ENCODE measurements around the gene CYB5B. TPM values are rescaled to one million over a fixed set of nuclear protein-coding genes. Genes with fewer than 3 reads are reported as not detected.

CYB5B gene
- polyA plus RNA-seq, 1 donor (not counting 4 experiments of a cell fraction or from before 2014, with no cell fraction given) = 287 TPM

DNA sequence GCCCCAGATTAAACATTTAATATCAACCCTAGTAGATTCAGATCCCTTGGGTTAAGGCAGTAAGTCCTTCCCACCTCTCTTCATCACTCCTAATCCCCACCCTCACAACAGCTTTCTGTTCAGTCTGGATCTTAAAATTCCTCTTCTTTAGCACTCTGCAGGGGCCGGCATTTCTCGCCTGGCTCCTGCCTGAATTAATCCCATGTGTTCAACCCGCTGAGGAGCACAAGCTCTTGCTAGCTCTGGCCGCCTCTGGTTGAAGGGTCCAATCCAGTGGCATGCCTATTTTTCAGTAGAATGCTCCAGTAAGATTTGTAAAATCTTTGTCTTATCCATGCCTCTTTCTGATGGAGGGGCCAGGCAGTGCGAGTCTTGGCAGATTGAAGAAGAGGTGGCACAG is 59.2 kb downstream of the CYB5B start:
- no peaks in the 10 kb centered on the region for H4K20me1 ChIP-seq (ENCODE audit: control insufficient read depth, extremely low read depth, insufficient read depth, low read length)
- FAIRE-seq (no peak), DNase-seq (ENCODE audit: low read depth, low spot score) (no peak)
- no peaks in the 10 kb centered on the region for H3K79me2 ChIP-seq (ENCODE audit: control insufficient read depth, insufficient read depth, low read length)
- H3K9ac ChIP-seq (ENCODE audit: control insufficient read depth, extremely low read depth, insufficient read depth, low read length) = no peak overlapping the region
- H3K4me1 ChIP-seq (ENCODE audit: control insufficient read depth, extremely low read depth, insufficient read depth, low read length) = peaks cover 38% of the 10 kb centered on the region
- no peak for TF ChIP-seq EZH2 (IDR thresholded peaks at IDR 0.05; ENCODE audit: low read length)
- no peaks in the 10 kb centered on the region for H3K36me3 ChIP-seq (ENCODE audit: control insufficient read depth in 2 of 2, extremely low read depth in 1 of 2, insufficient read depth in 2 of 2, low read length in 2 of 2)
- no peaks in the 10 kb centered on the region for H3K9me1 ChIP-seq (ENCODE audit: control insufficient read depth, extremely low read depth, insufficient read depth, low read length)
- no peak overlapping the region for H3K4me2 ChIP-seq (ENCODE audit: control insufficient read depth, extremely low read depth, insufficient read depth, low read depth, low read length)
- H3K4me3 ChIP-seq (ENCODE audit: control insufficient read depth in 2 of 3, extremely low read depth in 1 of 3, insufficient read depth in 2 of 3, low read depth in 1 of 3, low read length in 3 of 3) = no peak overlapping the region
- H2AFZ ChIP-seq (ENCODE audit: control insufficient read depth, low read length) = no peak overlapping the region
- H3K27ac ChIP-seq (ENCODE audit: control insufficient read depth, insufficient read depth, low read length) = no peak overlapping the region
- H3K9me3 ChIP-seq (ENCODE audit: control insufficient read depth, low read depth, low read length) = peaks cover 5% of the 10 kb centered on the region
- H3K27me3 ChIP-seq (ENCODE audit: control insufficient read depth, extremely low read depth, insufficient read depth, low read length) = no peaks in the 10 kb centered on the region
- dilution Hi-C loops (cut with MboI; ENCODE audit: extremely low pct_ligation_motif_present, low sequenced_read_pairs) = no loop called here

DNA sequence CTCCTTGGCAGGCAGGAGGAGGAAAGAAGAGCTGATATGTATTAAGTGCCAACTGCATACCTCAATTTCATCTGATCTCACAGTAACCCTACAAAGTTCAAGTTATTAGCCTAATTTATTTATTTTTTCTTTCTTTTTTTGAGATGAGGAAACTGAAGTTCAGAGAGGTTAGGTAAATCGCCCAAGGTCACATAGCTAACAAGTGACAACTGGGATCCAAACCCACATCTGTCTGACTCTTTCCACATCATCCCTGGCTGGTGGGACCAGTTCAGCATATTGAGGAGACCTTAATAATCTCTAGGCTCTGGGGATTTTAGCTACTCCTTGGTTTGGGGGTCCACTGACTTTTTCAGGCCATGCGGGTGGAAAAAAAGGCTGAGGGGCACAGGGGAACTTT is 60.9 kb downstream of the CYB5B start:
- DNase-seq (ENCODE audit: low read depth, low spot score) (no peak), FAIRE-seq (no peak)
- Histone ChIP-seq H3K4me2 (ENCODE audit: control insufficient read depth, extremely low read depth, insufficient read depth, low read depth, low read length) (no peak overlapping the region), H3K27me3 (ENCODE audit: control insufficient read depth, extremely low read depth, insufficient read depth, low read length) (no peaks in the 10 kb centered on the region), H2AFZ (ENCODE audit: control insufficient read depth, low read length) (no peak overlapping the region), H3K9me3 (ENCODE audit: control insufficient read depth, low read depth, low read length) (no peaks in the 10 kb centered on the region), H3K4me3 (ENCODE audit: control insufficient read depth in 2 of 3, extremely low read depth in 1 of 3, insufficient read depth in 2 of 3, low read depth in 1 of 3, low read length in 3 of 3) (no peak overlapping the region), H3K9ac (ENCODE audit: control insufficient read depth, extremely low read depth, insufficient read depth, low read length) (no peak overlapping the region), H3K79me2 (ENCODE audit: control insufficient read depth, insufficient read depth, low read length) (no peaks in the 10 kb centered on the region), H3K9me1 (ENCODE audit: control insufficient read depth, extremely low read depth, insufficient read depth, low read length) (no peaks in the 10 kb centered on the region), H3K36me3 (ENCODE audit: control insufficient read depth in 2 of 2, extremely low read depth in 1 of 2, insufficient read depth in 2 of 2, low read length in 2 of 2) (no peaks in the 10 kb centered on the region), H3K4me1 (ENCODE audit: control insufficient read depth, extremely low read depth, insufficient read depth, low read length) (peaks cover 30% of the 10 kb centered on the region), H4K20me1 (ENCODE audit: control insufficient read depth, extremely low read depth, insufficient read depth, low read length) (no peaks in the 10 kb centered on the region), H3K27ac (ENCODE audit: control insufficient read depth, insufficient read depth, low read length) (no peak overlapping the region)
- TF ChIP-seq, protein P1, sequence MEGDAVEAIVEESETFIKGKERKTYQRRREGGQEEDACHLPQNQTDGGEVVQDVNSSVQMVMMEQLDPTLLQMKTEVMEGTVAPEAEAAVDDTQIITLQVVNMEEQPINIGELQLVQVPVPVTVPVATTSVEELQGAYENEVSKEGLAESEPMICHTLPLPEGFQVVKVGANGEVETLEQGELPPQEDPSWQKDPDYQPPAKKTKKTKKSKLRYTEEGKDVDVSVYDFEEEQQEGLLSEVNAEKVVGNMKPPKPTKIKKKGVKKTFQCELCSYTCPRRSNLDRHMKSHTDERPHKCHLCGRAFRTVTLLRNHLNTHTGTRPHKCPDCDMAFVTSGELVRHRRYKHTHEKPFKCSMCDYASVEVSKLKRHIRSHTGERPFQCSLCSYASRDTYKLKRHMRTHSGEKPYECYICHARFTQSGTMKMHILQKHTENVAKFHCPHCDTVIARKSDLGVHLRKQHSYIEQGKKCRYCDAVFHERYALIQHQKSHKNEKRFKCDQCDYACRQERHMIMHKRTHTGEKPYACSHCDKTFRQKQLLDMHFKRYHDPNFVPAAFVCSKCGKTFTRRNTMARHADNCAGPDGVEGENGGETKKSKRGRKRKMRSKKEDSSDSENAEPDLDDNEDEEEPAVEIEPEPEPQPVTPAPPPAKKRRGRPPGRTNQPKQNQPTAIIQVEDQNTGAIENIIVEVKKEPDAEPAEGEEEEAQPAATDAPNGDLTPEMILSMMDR (optimal IDR thresholded peaks at IDR 0.05 in 1 of 3, IDR thresholded peaks at IDR 0.05 in 1 of 3, conservative IDR thresholded peaks at IDR 0.05 in 1 of 3; ENCODE audit: extremely low read depth in 1 of 3, insufficient read depth in 2 of 3, low read length in 3 of 3) = no peak
- no peak for TF ChIP-seq EZH2 (IDR thresholded peaks at IDR 0.05; ENCODE audit: low read length)
- dilution Hi-C loops (cut with MboI; ENCODE audit: extremely low pct_ligation_motif_present, low sequenced_read_pairs) = no loop called here

DNA sequence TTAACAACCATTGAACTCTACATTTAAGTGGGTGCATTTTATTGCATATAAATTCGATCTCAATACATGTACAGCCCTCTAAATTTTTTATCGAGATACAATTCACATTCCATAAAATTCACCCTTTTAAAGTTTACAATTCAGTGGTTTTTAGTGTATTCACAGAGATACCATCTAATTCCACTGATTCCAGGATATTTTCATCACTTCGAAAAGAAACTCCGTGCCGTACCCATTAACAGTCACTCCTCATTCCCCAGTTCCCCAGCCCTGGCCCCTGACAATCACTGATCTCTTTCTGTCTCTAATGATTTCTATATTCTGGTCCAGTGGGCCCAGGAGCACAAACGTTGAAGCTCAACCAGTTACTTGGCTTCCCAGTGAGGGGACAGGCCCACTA is 61.4 kb downstream of the CYB5B start:
- H2AFZ ChIP-seq (ENCODE audit: control insufficient read depth, low read length) = no peak overlapping the region
- no peaks in the 10 kb centered on the region for H3K9me3 ChIP-seq (ENCODE audit: control insufficient read depth, low read depth, low read length)
- H4K20me1 ChIP-seq (ENCODE audit: control insufficient read depth, extremely low read depth, insufficient read depth, low read length) = no peaks in the 10 kb centered on the region
- dilution Hi-C loops (cut with MboI; ENCODE audit: extremely low pct_ligation_motif_present, low sequenced_read_pairs) = no loop called here
- no peak overlapping the region for H3K4me3 ChIP-seq (ENCODE audit: control insufficient read depth in 2 of 3, extremely low read depth in 1 of 3, insufficient read depth in 2 of 3, low read depth in 1 of 3, low read length in 3 of 3)
- TF ChIP-seq EZH2 (IDR thresholded peaks at IDR 0.05; ENCODE audit: low read length) = no peak
- TF ChIP-seq, protein P1 (optimal IDR thresholded peaks at IDR 0.05 in 1 of 3, IDR thresholded peaks at IDR 0.05 in 1 of 3, conservative IDR thresholded peaks at IDR 0.05 in 1 of 3; ENCODE audit: extremely low read depth in 1 of 3, insufficient read depth in 2 of 3, low read length in 3 of 3) = no peak
- FAIRE-seq (no peak), DNase-seq (ENCODE audit: low read depth, low spot score) (no peak)
- no peak overlapping the region for H3K4me2 ChIP-seq (ENCODE audit: control insufficient read depth, extremely low read depth, insufficient read depth, low read depth, low read length)
- no peaks in the 10 kb centered on the region for H3K79me2 ChIP-seq (ENCODE audit: control insufficient read depth, insufficient read depth, low read length)
- no peaks in the 10 kb centered on the region for H3K9me1 ChIP-seq (ENCODE audit: control insufficient read depth, extremely low read depth, insufficient read depth, low read length)
- no peak overlapping the region for H3K27ac ChIP-seq (ENCODE audit: control insufficient read depth, insufficient read depth, low read length)
- H3K36me3 ChIP-seq (ENCODE audit: control insufficient read depth in 2 of 2, extremely low read depth in 1 of 2, insufficient read depth in 2 of 2, low read length in 2 of 2) = no peaks in the 10 kb centered on the region
- H3K4me1 ChIP-seq (ENCODE audit: control insufficient read depth, extremely low read depth, insufficient read depth, low read length) = peaks cover 26% of the 10 kb centered on the region
- no peaks in the 10 kb centered on the region for H3K27me3 ChIP-seq (ENCODE audit: control insufficient read depth, extremely low read depth, insufficient read depth, low read length)
- H3K9ac ChIP-seq (ENCODE audit: control insufficient read depth, extremely low read depth, insufficient read depth, low read length) = no peak overlapping the region
